HG03159 (cell line): ENCODE results near the gene ABCG8.
"Not testable (repeated sequence)": the region's sequence is repeated elsewhere in the genome, so short reads cannot be mapped to it uniquely, and the experiment has no call there.

ENCODE experiments used
- ATAC-seq: cut with Tn5 transposase; IDR thresholded peaks from one replicate; pipeline ENCODE4 v1.9.1; 2021; ENCODE audit warnings: mild to moderate bottlenecking, moderate library complexity; ENCODE audit not compliant: unreplicated experiment

ABCG8 gene

GRCh38 chr2:43906448-43907109 is 67.8 kb downstream of the ABCG8 start:
- ATAC-seq = no peak

- ATAC-seq = not testable (repeated sequence)
Measured at GRCh38 chr2:43911136-43911790, 72.5 kb downstream of the ABCG8 start.

- ATAC-seq = no peak
Measured at GRCh38 chr2:43924463-43924862, 85.7 kb downstream of the ABCG8 start.

- ATAC-seq = no peak
Measured at GRCh38 chr2:43925431-43925830, 86.7 kb downstream of the ABCG8 start.

- no peak for ATAC-seq
Measured at GRCh38 chr2:43927442-43927841, 88.7 kb downstream of the ABCG8 start.

- no peak for ATAC-seq
Measured at GRCh38 chr2:43931293-43931692, 92.5 kb downstream of the ABCG8 start.
